HEK293 (cell line): Measurements from ENCODE around the gene NOS1AP.

Experiments
- CTCF ChIP-seq: fragments of 450-650 bp; formaldehyde crosslinking; IDR thresholded peaks from 2 replicates; pipeline ENCODE4 v1.5.1; 2016; ENCODE audit warnings: missing biosample characterization, missing genetic modification characterization
- ELK4 ChIP-seq: IDR thresholded peaks from 2 replicates; pipeline ENCODE4 v1.6.1; 2011; ENCODE audit warnings: mild to moderate bottlenecking, low read depth, low read length, borderline replicate concordance
- KLF9 ChIP-seq: fragments of 450-650 bp; formaldehyde crosslinking; IDR thresholded peaks from 2 replicates; pipeline ENCODE4 v1.5.1; 2016; ENCODE audit warnings: missing biosample characterization, missing genetic modification characterization, low read depth

GRCh38 chr1:162186026-162186374 is 116.5 kb downstream of the NOS1AP start:
- TF ChIP-seq CTCF (tag by site-specific recombination) (no peak), ELK4 (no peak), KLF9 (tag by site-specific recombination) (no peak)
